Right cardiac atrium (tissue), 5 donors: Measurements from ENCODE around the gene LACTB. TPM values are rescaled to one million over a fixed set of nuclear protein-coding genes. Genes with fewer than 3 reads are reported as not detected.

Experiments used
- ATAC-seq, 2 donors: fragments of 200-7000 bp; cut with Tn5 transposase; one replicate each; pipeline versions ENCODE4 v1.8.0 to v1.9.1; 2020; ENCODE audit warnings: moderate library complexity in 2 of 2, mild to moderate bottlenecking in 1 of 2
- DNase-seq, 3 donors: peaks; one replicate each; pipeline ENCODE4 v3.0.0-alpha.2; 2020
- H3K27ac ChIP-seq: one replicate; pipeline ENCODE4 v1.5.1; 2013; ENCODE audit warnings: mild to moderate bottlenecking, low read length, control low read depth, moderate library complexity
- H3K27me3 ChIP-seq: one replicate; pipeline ENCODE4 v1.6.1; 2013; ENCODE audit not compliant: control insufficient read depth, insufficient read depth
- H3K4me1 ChIP-seq: one replicate; pipeline ENCODE4 v1.6.1; 2013; ENCODE audit warnings: low read length; ENCODE audit not compliant: control insufficient read depth, insufficient read depth
- H3K4me3 ChIP-seq: one replicate; pipeline ENCODE4 v1.5.1; 2013; ENCODE audit warnings: low read length, control low read depth
- H3K9me3 ChIP-seq: one replicate; pipeline ENCODE4 v1.6.1; 2013; ENCODE audit warnings: low read length; ENCODE audit not compliant: control insufficient read depth
- WGBS: extraction: QIAGEN DNeasy Blood & Tissue Kit; methylation state at CpG from one replicate; pipeline ENCODE4 v1.1.7; 2013; 5-methylcytosine and 5-hydroxymethylcytosine counted together
- intact Hi-C, 4 donors: fragments of 100-400 bp; cut with DNase I; formaldehyde crosslinking; loops; one replicate each; pipeline versions ENCODE4 v1.11.0 to v1.14.0; 2022 to 2023
- polyA plus RNA-seq: library from polyadenylated mRNA; stranded (reverse); fragments of 200-250 nt; gene quantifications from one replicate; pipeline ENCODE4 v1.2.3, GENCODE V29; 2013
- total RNA-seq, 4 donors: library from RNA; stranded (reverse); fragmentation: NEBNext Ultra II Directional; extraction: Animal tissue kit (Norgen Biotek cat#: 25700); gene quantifications; one replicate each; pipeline ENCODE4 v1.2.1, GENCODE V29; 2021
- donor health status: healthy with polysubstance abuse.
- donor health status: DM: no; HTN: yes; CAD: no.
- donor health status: DM: no; HTN: no; CAD: no.
- donor health status: DM: no; HTN: yes; CAD: no; lungs with severe emphysema.
- donor health status: DM: yes; HTN: yes; CAD: no.

Gene LACTB
- total and polyA plus RNA-seq, 5 donors = 15.1 to 23.4 (median 15.9) TPM

- Histone ChIP-seq H3K4me3 (peak overlapping the region; percentile 45), H3K27ac (peak overlapping the region; percentile 61), H3K9me3 (no peaks in the 10 kb centered on the region), H3K27me3 (no peaks in the 10 kb centered on the region), H3K4me1 (no peaks in the 10 kb centered on the region)
- DNase-seq = peak in 1 of 3 donors; percentile 23
- peak; percentile 36 to 46 for ATAC-seq
- intact Hi-C loops = loop anchor here in 3 of 4 donors (5.0 to 10.0 kb wide), 3 partner anchors 88 to 131 kb away; partner anchors contain the start of gene APH1B (in 1 of the 3)
- under 1% methylated on average over 16 of the region's 16 CpGs for WGBS
Measured at GRCh38 chr15:63156755-63157117, 35.1 kb downstream of the LACTB start.

DNA sequence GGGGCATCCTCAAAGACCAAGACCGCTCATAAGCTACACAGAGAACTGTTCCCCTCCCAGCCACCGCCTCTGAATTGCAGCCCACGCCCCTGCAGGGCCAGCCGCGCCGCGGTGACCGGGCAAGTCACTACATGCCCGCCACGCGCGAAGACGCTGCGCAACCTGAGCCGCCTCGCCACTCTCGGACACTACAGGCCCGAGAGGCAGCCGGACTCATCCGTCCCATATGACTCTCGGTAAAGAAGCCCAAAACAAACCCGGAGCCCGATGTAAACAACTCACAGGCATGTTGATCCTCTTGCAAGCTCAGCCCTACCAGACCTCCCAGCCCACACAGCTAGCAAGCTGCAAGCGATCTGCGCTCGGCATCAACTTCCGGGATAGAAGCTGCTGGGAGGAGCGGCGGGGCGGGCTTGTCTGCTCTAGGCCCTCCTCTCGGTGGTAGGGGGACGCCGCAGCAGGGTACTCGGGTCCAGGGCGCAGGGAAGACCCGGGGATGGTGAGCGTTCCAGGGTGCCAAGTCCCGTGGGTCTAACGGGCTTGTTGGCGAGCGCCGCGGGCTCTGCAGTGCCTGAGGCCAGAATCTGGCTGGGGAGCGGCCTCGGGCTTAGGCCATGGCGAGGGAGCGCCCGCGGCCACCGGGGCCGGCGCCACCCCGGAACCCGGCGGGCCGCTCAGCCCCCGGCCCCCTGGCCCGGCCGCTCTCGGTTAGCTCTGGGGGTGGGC, 35.6 kb downstream of the LACTB start, which contains the start of gene RPS27L:
Gene RPS27L, minus strand, starts transcription at position 360 of the 726 bp plus-strand sequence. Its CDS starts 72 bp downstream, at position 288.
- no peaks in the 10 kb centered on the region for H3K9me3 ChIP-seq
- under 1% methylated on average over 60 of the region's 60 CpGs for WGBS
- no peaks in the 10 kb centered on the region for H3K4me1 ChIP-seq
- peak within 1 kb of the TSS; percentile 61 for H3K27ac ChIP-seq
- ATAC-seq (peak; percentile 98), DNase-seq (peak; percentile 91 to 97 (median 96))
- intact Hi-C loops = loop anchor here in 3 of 4 donors (5.0 to 10.0 kb wide), 3 partner anchors 88 to 130 kb away; partner anchors contain the start of gene APH1B (in 1 of the 3)
- no peaks in the 10 kb centered on the region for H3K27me3 ChIP-seq
- H3K4me3 ChIP-seq = peak within 1 kb of the TSS; percentile 45

GRCh38 chr15:63157891-63158431, 36.3 kb downstream of the LACTB start:
- Histone ChIP-seq H3K27me3 (no peaks in the 10 kb centered on the region), H3K9me3 (no peaks in the 10 kb centered on the region), H3K27ac (peak overlapping the region; percentile 61), H3K4me3 (peak overlapping the region; percentile 45), H3K4me1 (no peaks in the 10 kb centered on the region)
- peak; percentile 59 to 65 for ATAC-seq
- WGBS = 4% methylated on average over 18 of the region's 18 CpGs
- intact Hi-C loops = loop anchor here in 3 of 4 donors (5.0 to 10.0 kb wide), 3 partner anchors 87 to 129 kb away; partner anchors contain the start of gene APH1B (in 1 of the 3)
- DNase-seq = peak; percentile 52 to 77 (median 66)

- H3K4me3 ChIP-seq = no peak overlapping the region
- no peak overlapping the region for H3K27ac ChIP-seq
- intact Hi-C loops = loop anchor here in 1 of 4 donors (10.0 kb wide), 1 partner anchor 244 kb away; no protein-coding TSS in a partner anchor
- no peaks in the 10 kb centered on the region for H3K4me1 ChIP-seq
- no peak for DNase-seq
- ATAC-seq = no peak
- H3K27me3 ChIP-seq = no peaks in the 10 kb centered on the region
- H3K9me3 ChIP-seq = no peaks in the 10 kb centered on the region
Measured at GRCh38 chr15:63160638-63161037, 39.0 kb downstream of the LACTB start.

GRCh38 chr15:63163217-63163616, 41.6 kb downstream of the LACTB start:
- intact Hi-C loops = loop anchor here in 1 of 4 donors (10.0 kb wide), 1 partner anchor 242 kb away; no protein-coding TSS in a partner anchor
- no peak for DNase-seq
- 83% methylated on average over 4 of the region's 4 CpGs for WGBS
- Histone ChIP-seq H3K27ac (no peak overlapping the region), H3K27me3 (no peaks in the 10 kb centered on the region), H3K4me3 (no peak overlapping the region), H3K4me1 (no peaks in the 10 kb centered on the region), H3K9me3 (no peaks in the 10 kb centered on the region)
- no peak for ATAC-seq

GRCh38 chr15:63165166-63165859, 43.7 kb downstream of the LACTB start:
- no peak for ATAC-seq
- no peaks in the 10 kb centered on the region for H3K9me3 ChIP-seq
- no peaks in the 10 kb centered on the region for H3K4me1 ChIP-seq
- intact Hi-C loops = loop anchor here in 1 of 4 donors (10.0 kb wide), 1 partner anchor 239 kb away; no protein-coding TSS in a partner anchor
- WGBS = 89% methylated on average over 6 of the region's 6 CpGs
- DNase-seq = no peak
- H3K4me3 ChIP-seq = no peak overlapping the region
- no peaks in the 10 kb centered on the region for H3K27me3 ChIP-seq
- H3K27ac ChIP-seq = no peak overlapping the region

GRCh38 chr15:63166219-63166618, 44.6 kb downstream of the LACTB start:
- ATAC-seq = no peak
- 79% methylated on average over 2 of the region's 2 CpGs for WGBS
- no peaks in the 10 kb centered on the region for H3K27me3 ChIP-seq

DNA sequence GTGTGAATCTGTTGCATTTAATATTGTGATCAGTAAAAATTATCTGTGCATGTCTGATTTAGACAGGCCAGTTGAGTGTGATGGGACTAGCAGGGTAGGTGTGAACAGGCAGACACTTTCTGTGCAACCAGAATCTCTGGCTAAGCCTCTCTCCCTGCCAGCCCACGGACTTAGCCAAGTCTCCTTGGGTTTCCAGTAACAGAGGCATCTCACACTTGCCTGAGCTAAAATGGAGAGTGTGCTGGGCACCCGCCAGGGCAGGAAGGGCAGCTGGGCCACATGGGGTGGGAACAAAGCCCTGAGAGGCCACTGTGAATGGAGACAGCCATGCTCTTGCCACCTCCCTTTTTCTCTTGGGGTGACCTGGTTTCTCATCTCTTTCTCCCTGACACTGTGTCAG, 48.1 kb downstream of the LACTB start:
- DNase-seq (peak in 2 of 3 donors; percentile 26 to 66), ATAC-seq (peak; percentile 57)
- no peaks in the 10 kb centered on the region for H3K27me3 ChIP-seq
- intact Hi-C loops = loop anchor here in 1 of 4 donors (10.0 kb wide), 1 partner anchor 235 kb away; no protein-coding TSS in a partner anchor
- H3K9me3 ChIP-seq = no peaks in the 10 kb centered on the region
- 79% methylated on average over 2 of the region's 2 CpGs for WGBS
- H3K27ac ChIP-seq = no peak overlapping the region
- no peak overlapping the region for H3K4me3 ChIP-seq
- H3K4me1 ChIP-seq = no peaks in the 10 kb centered on the region

More at GRCh38 chr15:63166219-63166618, 44.6 kb downstream of the LACTB start:
- Histone ChIP-seq H3K4me3 (no peak overlapping the region), H3K9me3 (no peaks in the 10 kb centered on the region), H3K4me1 (no peaks in the 10 kb centered on the region), H3K27ac (no peak overlapping the region)
- no peak for DNase-seq
- intact Hi-C loops = loop anchor here in 1 of 4 donors (10.0 kb wide), 1 partner anchor 239 kb away; no protein-coding TSS in a partner anchor

- Histone ChIP-seq H3K4me3 (no peak overlapping the region), H3K4me1 (no peaks in the 10 kb centered on the region), H3K27me3 (no peaks in the 10 kb centered on the region), H3K27ac (no peak overlapping the region), H3K9me3 (no peaks in the 10 kb centered on the region)
- DNase-seq (no peak), ATAC-seq (no peak)
- 95% methylated on average over 5 of the region's 5 CpGs for WGBS
- intact Hi-C loops = no loop called here
Measured at GRCh38 chr15:63172376-63172775, 50.7 kb downstream of the LACTB start.

DNA sequence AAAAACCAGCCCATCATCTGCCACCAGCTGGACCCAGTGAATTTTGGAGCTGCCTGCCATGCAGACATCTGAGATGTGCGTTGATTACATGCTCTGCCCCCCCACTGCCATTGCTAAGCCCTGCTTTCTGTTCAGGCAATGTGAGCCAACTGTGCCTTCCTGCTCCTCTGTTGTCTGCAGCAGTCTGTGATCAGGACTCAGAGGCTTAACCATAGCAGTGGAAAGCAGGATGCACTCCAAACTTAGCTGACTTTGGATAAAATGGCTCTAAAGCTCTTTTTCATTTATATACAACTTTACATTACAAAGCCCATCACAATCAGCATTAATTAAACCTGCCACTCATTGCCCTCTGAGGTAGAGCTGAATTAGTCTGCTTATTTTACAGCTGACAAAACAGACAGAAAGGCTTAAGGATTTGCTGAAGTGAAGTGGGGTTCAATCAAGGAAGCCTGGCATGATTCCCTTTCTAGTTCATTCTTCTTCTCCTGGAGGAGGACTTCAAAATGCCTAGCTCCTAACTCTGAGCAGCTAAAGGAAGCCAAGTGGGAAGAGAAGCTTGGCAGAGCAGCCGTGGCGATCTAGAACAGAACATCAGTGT, 51.3 kb downstream of the LACTB start:
- Histone ChIP-seq H3K9me3 (no peaks in the 10 kb centered on the region), H3K27me3 (no peaks in the 10 kb centered on the region), H3K27ac (no peak overlapping the region), H3K4me1 (no peaks in the 10 kb centered on the region), H3K4me3 (no peak overlapping the region)
- intact Hi-C loops = no loop called here
- ATAC-seq (no peak), DNase-seq (no peak)
- WGBS = 74% methylated on average over 3 of the region's 3 CpGs
